EH (cell line): Measurements from ENCODE around the gene COG2.
"Not testable (repeated sequence)": the region's sequence is repeated elsewhere in the genome, so short reads cannot be mapped to it uniquely, and the experiment has no call there.

Source experiments
- DNase-seq: peaks from one replicate; pipeline ENCODE4 v3.0.0-alpha.2; 2015; ENCODE audit warnings: low read depth

Gene COG2

DNA sequence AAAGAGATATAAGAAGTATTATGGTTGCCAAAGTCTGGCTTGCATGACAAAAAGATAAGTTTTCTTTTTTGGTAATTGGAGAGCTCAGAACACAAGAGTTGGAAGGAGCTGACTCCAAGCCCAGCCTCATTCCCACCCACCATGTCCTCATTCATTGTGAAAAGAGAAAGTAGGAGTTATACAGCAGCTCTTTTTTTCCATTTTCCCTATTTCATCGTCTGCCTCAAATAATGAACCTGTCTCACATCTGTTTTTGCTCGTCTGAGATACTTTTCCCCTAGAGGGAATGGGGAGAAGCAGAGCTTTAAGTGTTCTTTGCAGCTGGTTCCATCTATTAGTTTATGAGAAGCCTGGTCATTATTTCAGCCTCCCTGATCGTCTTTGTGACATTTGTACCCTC is 36.9 kb downstream of the COG2 start:
- DNase-seq, result no peak

DNA sequence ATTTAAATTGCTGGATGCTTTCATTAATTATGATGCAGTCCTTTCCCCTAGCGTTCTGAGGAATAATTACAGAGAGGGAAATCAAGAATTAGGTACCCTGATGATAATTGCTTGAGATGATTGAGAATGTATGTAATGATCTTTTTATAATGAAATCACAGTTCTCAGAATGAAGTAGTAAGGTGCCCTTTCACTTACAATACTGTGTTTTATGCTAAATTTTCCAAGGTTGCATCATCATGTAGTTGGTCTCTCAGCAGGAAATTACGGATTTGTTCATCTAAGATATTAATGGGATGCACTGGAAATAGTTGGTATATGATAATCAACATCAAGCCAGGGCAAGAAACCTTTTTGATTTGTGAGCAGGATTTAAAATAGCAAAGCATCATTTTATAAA is 37.5 kb downstream of the COG2 start:
- no peak for DNase-seq

DNA sequence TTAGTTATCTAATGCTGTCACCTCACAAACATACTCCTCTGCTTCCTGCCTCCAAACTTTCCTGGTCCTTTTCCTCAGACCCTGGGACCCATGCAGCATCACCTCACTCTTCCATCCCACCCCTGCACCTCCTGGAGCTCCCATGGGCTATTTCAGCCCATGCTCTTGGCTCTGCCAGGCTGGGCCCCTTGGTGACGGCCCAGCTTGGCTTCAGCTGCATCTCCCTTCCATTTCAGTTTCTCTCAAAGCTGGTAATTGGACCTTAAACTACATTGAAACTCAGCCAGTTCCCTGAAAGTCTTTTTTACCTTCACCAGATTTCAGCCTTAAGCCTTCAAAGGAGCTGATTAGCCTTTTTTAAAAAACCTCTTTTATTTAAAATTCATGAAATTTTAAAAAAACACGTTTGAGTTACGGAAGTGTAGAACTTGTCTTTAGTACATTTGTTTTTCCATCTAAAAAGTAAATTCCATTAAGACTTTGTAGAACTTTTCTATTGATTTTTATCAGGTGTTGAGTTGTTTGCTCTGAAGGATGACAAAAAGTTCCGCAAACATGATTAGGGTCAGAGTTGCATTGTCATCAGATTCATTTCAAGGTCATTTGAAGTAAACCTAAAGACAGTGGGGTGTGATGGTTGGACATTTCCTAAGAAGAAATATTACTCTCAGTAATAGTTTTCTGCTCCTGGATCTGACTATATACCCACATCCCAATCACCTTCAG is 38.2 kb downstream of the COG2 start:
- no peak for DNase-seq

DNA sequence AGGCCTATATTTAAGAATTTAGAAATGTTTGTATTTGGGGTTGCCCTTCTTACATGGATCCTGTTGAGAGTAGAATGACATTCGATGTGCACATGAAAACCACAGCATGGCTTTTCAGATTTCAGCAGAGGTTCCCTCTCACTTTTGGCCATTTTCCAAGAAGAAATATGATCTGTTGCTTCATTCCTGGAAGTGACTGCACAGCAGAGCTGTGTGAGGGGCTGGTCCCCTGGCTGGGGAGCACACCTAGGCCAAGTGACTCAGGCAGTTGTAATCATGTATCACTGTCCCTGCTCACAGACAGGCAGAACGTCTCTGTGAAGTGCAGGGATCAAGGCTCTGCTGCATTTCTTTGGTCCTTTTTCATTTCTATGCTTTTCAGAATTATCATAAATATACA is 39.3 kb downstream of the COG2 start:
- peak; percentile 78 for DNase-seq

DNA sequence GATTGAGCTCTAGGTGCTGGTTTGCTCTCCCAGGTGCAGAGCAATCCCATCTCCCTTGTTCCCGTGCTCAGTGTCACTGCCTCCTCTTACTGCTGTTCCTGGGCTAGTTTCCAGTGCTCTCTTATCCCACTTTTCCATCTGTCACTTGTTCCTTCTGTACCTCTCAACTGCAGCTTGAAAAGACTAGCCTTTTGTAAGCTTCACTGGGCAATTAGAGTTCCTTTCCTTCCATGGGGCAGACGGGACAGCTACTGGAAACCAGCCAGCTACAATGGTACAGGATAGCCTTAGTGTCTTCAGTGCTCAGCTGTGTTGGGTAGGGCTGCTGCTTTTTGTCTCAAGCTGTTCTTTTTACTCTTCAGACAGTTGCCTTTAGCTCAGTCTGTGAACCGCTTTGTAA is 40.0 kb downstream of the COG2 start:
- DNase-seq, result peak; percentile 5

DNA sequence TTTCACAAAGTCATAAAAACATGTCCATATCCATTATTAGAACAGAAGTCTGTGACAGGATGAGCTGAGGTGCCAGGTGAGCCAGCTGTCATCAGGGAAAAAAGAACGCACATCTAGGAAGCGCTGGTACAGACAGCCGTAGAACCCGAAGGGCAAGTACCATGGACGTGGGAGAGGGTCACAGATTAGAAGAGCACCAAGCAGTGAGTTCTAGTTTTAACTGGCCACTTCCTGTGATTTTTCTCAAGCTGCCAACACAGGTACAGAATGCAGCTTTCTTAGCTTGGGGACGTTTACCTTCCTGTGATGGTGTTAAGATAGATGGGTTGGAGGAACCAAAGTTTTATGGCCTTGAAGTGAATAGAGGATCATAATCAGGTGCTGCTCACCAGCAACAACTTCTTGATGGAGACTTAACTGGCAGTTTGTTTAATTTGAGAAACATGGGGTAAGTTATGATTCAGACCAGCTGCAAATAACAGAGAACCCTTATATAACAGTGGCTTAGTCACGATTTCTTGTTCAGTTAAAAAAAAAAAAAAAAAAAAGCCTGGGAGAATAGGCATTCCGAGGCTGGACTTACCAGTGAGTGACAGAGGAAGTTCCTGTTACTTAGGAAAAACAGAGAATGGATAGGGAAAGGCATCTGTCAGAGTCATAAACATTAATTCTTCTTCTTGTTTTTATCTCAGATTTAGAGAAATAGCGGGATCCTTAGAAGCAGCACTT is 40.8 kb downstream of the COG2 start:
- DNase-seq, result peak; percentile 82

DNA sequence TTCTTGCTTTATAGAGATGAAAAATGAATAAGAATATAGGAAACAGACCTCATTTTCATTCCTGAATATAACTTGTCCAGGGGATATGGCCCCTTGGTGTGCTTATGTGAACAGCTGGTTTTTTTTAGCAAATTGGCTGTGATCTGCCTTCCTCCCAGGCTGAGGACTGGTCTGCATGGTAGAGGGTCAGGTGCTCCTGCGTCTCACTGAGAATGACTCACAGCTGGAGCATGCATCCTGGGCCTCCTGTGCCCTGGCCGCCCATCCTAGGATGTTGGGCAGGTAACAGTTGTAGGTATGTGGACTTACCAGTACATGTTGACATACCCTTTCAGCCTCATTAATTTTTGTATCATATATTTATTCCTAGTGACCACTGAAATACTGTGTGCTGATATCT is 41.9 kb downstream of the COG2 start:
- no peak for DNase-seq

DNA sequence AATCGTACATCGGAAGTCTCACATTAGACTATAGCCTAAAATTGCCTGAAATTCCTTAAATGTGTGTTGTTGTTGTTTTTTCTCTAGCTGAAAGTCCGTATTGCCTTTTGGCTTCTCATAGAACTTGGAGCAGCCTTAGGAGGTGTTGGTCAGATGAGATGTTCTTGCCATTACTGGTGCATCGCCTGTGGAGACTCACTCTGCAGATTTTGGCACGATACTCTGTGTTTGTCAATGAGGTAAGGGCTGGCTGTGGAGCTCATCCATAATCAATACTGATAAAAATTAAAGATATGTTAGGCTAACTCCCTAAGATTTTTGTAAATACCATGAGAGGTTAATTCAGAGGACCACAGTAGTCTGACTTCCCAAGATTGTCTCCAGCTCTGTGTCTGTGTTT is 42.7 kb downstream of the COG2 start:
- DNase-seq, result no peak

DNA sequence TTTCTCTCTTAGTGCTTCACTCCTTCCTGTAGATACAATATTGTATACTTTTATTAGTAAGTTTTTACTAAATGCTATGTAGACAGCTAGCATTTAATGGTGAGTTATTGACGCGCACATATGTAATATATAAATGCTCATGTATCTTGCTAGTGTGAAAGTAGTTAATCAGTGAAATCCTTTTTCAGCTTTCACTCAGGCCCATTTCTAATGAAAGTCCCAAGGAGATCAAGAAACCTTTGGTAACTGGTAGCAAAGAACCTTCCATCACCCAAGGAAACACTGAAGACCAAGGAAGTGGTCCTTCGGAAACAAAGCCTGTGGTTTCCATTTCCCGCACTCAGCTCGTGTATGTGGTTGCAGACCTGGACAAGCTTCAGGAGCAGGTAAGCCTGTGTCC is 44.5 kb downstream of the COG2 start:
- DNase-seq, result no peak

DNA sequence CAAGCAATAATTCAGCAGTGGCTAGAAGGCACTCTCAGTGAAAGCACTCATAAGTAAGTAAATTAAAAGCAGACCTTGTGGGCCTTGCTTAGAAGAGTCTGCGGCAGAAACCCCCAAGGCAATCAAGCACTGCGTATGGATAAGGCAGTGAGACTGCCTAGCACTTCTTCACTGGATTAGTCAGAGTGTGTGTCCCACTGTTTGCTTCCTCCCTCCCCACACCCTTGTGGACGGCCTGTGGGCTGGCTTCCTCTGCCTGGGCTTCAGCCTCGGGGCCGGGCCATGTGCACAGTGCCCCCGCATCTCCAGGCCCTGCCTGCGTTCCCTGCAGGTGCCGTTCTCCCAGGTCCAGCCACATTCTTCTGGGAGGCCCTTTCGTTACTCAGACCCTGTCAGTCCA is 47.8 kb downstream of the COG2 start:
- no peak for DNase-seq

DNA sequence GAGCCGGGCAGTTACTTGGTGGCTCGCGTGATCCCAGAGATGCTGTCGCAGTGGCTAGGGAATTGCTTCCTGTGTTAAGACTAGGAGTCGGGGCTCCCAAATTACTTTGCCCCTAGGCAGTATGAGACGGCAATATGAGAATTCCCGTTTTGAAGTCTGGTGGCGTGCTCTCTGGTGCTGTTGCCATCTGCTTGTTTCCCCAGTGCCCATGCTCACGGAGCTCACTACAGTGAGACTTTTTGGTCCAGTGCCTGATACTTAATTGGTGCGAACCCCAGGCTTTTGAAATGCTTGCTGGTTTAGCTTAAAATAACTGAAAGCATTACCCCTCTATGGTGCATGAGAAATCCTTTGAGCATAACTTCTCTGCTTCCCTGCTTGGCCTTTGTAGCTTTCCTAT is 49.3 kb downstream of the COG2 start:
- DNase-seq, result no peak

DNA sequence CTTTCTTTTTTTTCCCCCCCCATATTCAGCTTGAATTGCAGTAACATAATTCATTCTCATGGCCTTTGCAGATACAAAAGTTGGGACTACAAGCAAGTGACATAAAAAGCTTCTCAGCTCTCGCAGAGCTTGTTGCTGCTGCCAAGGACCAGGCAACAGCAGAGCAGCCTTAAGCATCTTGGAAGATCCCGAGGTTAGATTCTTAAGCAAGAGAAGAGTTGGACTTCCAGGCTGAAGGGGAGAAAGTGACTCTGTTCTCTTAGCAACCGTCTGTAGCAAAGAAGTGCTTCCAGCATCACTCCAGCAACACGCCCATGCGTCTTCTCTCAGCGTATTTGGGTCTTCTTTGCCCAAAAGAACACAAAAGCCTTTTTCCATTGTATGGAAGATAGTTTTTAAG is 50.9 kb downstream of the COG2 start:
- no peak for DNase-seq

DNA sequence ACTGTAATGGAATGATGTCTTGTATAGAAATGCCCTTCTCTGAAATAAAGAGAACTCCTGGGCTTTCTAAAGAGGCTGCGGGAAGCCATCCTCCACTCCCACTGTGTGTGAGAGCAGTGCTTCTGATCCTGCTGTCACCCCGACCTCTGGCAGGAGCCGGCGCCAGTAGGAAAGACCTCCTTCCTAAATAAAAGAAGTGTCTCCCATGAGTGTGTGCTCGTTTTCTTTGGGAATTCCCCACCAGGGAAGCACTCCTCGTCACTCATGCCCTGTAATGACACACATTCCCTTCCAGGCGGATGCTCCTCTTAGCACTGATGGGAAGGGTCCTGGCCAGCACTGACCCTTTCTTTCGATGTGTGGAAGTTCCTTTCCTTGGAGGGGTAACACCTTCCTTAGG is 51.5 kb downstream of the COG2 start:
- no peak for DNase-seq

DNA sequence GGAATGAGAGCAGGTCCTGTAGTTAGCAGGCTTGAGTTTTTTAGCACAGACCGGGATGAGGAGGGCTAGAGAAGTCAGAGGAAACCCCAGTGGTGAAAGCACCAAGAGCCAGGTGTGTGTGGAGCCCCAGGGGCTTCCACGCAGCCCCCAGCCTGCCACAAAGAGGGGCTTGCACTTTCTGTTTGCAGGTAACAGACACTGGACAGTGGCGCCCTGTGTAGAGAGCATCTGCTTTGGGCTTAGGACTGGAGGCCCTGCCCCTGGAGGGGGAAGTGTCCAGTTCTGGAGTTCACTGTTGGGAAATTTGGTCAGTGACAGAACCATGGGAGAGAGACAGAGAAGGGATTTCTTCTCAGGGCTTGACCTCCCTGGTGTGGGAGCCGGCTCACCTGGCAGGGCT is 52.2 kb downstream of the COG2 start:
- DNase-seq, result no peak

DNA sequence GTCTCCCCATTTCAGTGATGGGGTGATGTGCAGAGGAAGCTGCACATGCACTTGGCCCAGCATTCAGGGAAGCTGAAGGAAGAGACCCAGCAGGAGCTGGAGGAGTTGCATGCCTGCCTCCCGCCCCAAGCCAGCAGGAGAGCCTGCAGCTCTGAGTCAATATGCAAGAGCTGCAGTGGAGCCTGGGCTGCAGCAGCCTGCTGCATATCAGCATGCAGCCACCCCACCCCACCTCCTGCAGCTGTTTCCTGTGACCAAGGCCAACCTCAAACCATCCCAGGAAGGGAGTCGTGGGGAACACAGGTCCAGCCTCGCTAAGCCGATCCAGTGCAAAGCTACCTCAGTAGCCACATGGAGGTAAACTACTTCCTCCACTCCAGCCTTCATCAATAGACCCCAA is 52.7 kb downstream of the COG2 start:
- DNase-seq, result no peak

DNA sequence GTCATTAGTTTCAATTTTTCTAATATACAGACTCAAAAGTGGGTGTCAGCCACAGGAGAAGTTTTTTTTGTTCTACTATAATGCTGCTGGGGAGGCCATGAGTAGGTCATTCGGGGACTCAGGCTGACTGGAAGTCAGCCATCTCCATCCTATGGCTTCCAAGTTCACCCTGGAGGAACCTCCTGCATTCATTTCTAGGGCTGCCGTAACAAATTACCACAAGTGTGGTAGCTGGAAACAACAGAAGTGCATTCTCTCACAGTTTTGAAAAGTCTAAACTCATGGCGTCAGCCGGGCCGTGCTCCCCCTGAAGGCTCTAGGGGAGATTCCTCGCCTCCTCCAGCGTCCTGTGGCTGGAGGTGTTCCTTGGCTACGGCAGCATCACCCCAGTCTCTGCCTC is 53.9 kb downstream of the COG2 start:
- no peak for DNase-seq

DNA sequence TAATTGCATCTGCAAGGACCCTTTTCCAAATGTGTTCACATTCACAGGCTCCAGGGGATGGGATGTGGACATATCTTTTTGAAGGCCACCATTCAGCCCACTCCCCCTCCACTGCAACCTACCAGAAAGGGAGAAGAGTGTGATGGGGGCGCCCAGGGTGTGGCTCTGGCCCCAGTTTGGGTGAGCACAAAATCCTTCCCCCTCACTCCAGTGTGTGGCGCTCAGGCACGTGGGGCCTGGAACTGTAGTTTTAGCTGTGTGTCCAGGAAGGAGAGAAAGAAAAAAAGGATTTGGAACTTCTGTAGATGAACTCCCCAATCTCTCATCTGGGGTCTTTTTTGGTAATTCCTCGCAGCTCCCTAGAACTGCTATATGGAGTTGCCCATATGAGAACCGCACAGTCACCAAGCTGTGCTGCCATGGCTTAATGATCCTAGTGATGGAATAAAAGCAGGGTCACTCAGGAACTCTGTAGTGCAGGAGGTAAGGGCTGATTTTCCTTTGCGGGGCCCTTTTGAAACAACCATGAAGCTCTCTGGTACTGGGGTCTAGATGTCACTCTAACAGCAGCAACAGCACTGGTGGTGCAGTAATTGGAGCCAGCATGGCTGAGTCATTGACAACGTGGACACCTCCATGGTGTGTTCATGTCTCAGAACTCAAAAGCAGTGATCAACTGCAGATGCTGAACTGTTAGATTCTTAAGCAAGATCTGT is 54.6 kb downstream of the COG2 start:
- DNase-seq, result peak; percentile 54

DNA sequence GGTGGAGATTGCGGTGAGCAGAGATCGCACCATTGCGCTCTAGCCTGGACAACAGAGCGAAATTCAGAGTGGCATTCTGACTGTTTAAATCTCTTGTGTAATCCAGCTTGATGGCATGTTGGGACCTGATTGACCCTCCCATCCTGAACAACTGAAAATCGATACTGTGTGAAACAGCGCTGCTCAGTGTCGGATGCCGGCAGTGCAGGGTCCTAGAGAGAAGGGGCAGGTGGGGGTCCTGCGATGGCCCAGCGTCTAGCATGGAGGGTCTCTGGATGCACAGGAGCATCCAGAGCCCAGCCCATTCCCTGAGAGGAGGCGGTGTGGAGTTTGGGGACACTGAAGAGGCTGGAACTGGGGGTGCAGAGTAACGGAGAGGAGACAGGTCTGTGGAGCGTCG is 55.8 kb downstream of the COG2 start:
- no peak for DNase-seq

DNA sequence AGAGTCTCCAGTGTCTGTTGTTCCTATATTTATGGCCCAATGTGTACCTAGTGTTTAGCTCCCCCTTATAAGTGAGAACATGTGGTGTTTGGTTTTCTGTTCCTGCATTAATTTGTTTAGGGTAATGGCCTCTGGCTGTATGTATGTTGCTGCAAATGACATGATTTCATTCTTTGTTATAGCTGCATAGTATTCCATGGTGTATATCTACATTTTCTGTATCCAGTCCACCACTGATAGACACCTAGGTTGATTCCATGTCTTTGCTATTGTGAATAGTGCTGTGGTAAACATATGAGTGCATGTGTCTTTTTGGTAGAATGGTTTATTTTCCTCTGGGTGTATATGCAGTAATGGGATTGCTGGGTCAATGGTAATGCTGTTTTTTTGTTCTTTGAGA is 56.7 kb downstream of the COG2 start:
- DNase-seq, result not testable (repeated sequence)

DNA sequence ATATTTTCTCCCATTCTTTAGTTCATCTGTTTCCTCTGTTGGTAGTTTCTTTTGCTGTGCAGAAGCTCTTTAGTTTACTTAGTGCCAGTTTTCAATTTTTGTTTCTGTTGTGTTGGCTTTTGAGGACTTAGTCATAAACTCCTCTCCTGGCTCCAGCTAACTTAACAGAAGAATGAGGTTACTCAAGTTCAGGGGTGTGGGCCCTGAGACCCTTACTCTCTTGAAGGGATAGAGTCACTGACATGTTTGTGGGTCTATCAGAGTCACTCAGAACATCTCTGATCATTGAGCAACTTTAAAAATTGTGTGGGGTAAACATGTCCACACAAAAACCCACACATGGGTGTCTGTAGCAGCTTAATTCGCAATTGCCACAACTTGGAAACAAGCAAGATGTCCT is 57.4 kb downstream of the COG2 start:
- no peak for DNase-seq

DNA sequence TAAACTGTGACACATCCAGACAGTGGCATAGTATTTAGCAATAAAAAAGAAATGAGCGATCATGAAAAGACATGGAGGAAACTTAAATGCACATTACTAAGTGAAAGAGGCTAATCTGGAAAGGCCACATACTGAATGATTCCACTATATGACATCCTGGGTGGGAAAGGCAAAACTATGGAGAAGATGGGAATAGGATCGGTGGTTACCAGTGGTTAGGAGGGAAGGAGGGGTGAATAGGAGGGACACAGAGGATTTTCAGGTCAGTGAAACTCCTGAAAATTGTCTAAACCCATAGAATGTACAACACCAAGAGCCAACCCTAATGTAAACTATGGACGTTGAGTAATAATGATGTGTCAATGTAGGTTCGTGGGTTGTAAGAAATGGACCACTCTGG is 57.9 kb downstream of the COG2 start:
- no peak for DNase-seq

DNA sequence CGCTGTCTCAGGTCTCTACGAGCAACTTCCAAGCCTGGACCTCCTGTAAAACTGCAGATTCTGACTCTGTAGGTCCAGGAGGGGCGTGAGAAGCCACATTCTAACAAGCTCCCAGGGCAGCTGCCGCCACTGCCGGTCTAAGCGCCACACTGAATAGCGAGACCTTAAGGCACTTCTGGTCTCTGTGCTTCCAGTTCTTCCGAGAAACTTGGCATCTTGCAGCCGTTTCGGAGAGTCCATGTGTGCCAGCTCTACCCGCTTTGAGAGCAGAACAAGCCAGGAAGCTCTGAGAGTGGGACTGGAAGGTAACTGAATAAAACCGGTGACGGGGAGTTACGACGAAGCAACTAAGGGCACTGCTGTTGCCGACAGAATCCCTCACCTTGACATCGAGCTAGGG is 59.2 kb downstream of the COG2 start:
- no peak for DNase-seq
